Sigmoid colon (tissue), 7 donors: Measurements from ENCODE around the gene ZNF490. TPM values are rescaled to one million over a fixed set of nuclear protein-coding genes. Genes with fewer than 3 reads are reported as not detected.
"Not testable (repeated sequence)": the region's sequence is repeated elsewhere in the genome, so short reads cannot be mapped to it uniquely, and the experiment has no call there.

Source experiments
- DNase-seq: peaks from one replicate; pipeline ENCODE4 v3.0.0-alpha.2; 2019
- H3K27ac ChIP-seq, 4 donors: fragments of 200-600 bp; sonication (generic); one replicate each; pipeline ENCODE4 v1.5.1; 2016 to 2019; ENCODE audit warnings: mild to moderate bottlenecking in 1 of 4
- H3K27me3 ChIP-seq, 3 donors: fragments of 200-600 bp; sonication (generic); one replicate each; pipeline ENCODE4 v1.5.1; 2019; ENCODE audit warnings: mild to moderate bottlenecking in 1 of 3
- H3K36me3 ChIP-seq, 4 donors: fragments of 200-600 bp; sonication (generic); one replicate each; pipeline ENCODE4 v1.5.1; 2016 to 2019
- H3K4me1 ChIP-seq, 4 donors: fragments of 200-600 bp; sonication (generic); one replicate each; pipeline ENCODE4 v1.5.1; 2017 to 2019
- H3K4me3 ChIP-seq, 4 donors: fragments of 200-600 bp; sonication (generic); one replicate each; pipeline ENCODE4 v1.5.1; 2017 to 2019; ENCODE audit warnings: mild to moderate bottlenecking in 2 of 4, moderate library complexity in 1 of 4
- H3K9me3 ChIP-seq, 4 donors: fragments of 200-600 bp in 3 of 4; sonication (generic) in 3 of 4; one replicate each; pipeline versions ENCODE4 v1.5.1 to v1.6.1; 2013 to 2019
- CTCF ChIP-seq, 4 experiments: fragments of 450-650 bp in 3 of 4; fragments of 200-600 bp in 1 of 4; IDR thresholded peaks; one replicate each; pipeline ENCODE4 v1.5.1; 2016 to 2019; ENCODE audit warnings: antibody characterized with exemption in 4 of 4, mild to moderate bottlenecking in 3 of 4, moderate library complexity in 2 of 4
- EP300 ChIP-seq, 4 donors: sonication (generic); formaldehyde crosslinking; IDR thresholded peaks; one replicate each; pipeline ENCODE4 v1.6.1; 2017; ENCODE audit warnings: antibody characterized with exemption in 4 of 4
- POLR2A ChIP-seq, 2 donors: fragments of 450-650 bp; IDR thresholded peaks; one replicate each; pipeline ENCODE4 v1.6.1; 2016; ENCODE audit warnings: antibody characterized with exemption in 2 of 2, mild to moderate bottlenecking in 2 of 2, moderate library complexity in 2 of 2
- POLR2AphosphoS5 ChIP-seq, 4 donors: sonication (generic); formaldehyde crosslinking; IDR thresholded peaks; one replicate each; pipeline ENCODE4 v1.6.1; 2017; ENCODE audit warnings: antibody characterized with exemption in 4 of 4
- WGBS, 2 donors: extraction: QIAGEN DNeasy Blood & Tissue Kit; methylation state at CpG; one replicate each; pipeline ENCODE4 v1.1.7; 2013; 5-methylcytosine and 5-hydroxymethylcytosine counted together
- intact Hi-C: fragments of 100-400 bp; cut with DNase I; formaldehyde crosslinking; loops from one replicate; pipeline ENCODE4 v1.15.1; 2023
- polyA plus RNA-seq, 3 donors: library from polyadenylated mRNA; stranded (reverse); fragments of 200-250 nt; gene quantifications; one replicate each; pipeline ENCODE4 v1.2.3, GENCODE V29; 2013
- total RNA-seq, 4 donors: library from RNA; depleted of rRNA; stranded (reverse); fragments of >200 nt; gene quantifications; one replicate each; pipeline ENCODE4 v1.1.0, GENCODE V29; 2016
- donor health status: healthy with polysubstance abuse.
- donor health status: Bipolar disorder and iron deficiency.
- donor health status: healthy.

The ZNF490 gene
- total and polyA plus RNA-seq, 7 donors: 1.6 to 7.8 (median 4.3) TPM; not detected in 1

GRCh38 chr19:12578641-12579040, 32.0 kb downstream of the ZNF490 start:
- Histone ChIP-seq H3K27ac (no peak overlapping the region), H3K4me3 (no peak overlapping the region), H3K4me1 (peaks cover 0 to 6% (median 0%) of the 10 kb centered on the region in 4 donors), H3K36me3 (peaks cover 8 to 44% (median 19%) of the 10 kb centered on the region in 4 donors), H3K9me3 (peaks cover 0 to 16% (median 6%) of the 10 kb centered on the region in 4 donors), H3K27me3 (no peaks in the 10 kb centered on the region)
- intact Hi-C loops: no loop called here
- TF ChIP-seq POLR2AphosphoS5 (IDR thresholded peaks at IDR 0.05): no peak
- no peak for TF ChIP-seq POLR2A (IDR thresholded peaks at IDR 0.05)
- TF ChIP-seq EP300 (IDR thresholded peaks at IDR 0.05): no peak
- TF ChIP-seq CTCF (IDR thresholded peaks at IDR 0.05): no peak
- DNase-seq: no peak
- 97% methylated on average over 10 of the region's 10 CpGs for WGBS, 2 donors

- Histone ChIP-seq H3K4me3 (no peak overlapping the region), H3K27me3 (no peaks in the 10 kb centered on the region), H3K4me1 (no peaks in the 10 kb centered on the region), H3K9me3 (no peaks in the 10 kb centered on the region), H3K27ac (no peak overlapping the region), H3K36me3 (peaks cover 0 to 14% (median 0%) of the 10 kb centered on the region in 4 donors)
- TF ChIP-seq CTCF (IDR thresholded peaks at IDR 0.05) (no peak), EP300 (IDR thresholded peaks at IDR 0.05) (no peak), POLR2A (IDR thresholded peaks at IDR 0.05) (no peak), POLR2AphosphoS5 (IDR thresholded peaks at IDR 0.05) (no peak)
- DNase-seq: no peak
- 36 to 37% methylated on average over 7 of the region's 7 CpGs for WGBS, 2 donors
- intact Hi-C loops: no loop called here
Measured at GRCh38 chr19:12574036-12574435, 36.6 kb downstream of the ZNF490 start.

- Histone ChIP-seq H3K4me1 (peaks cover 0 to 9% (median 4%) of the 10 kb centered on the region in 4 donors), H3K27me3 (no peaks in the 10 kb centered on the region), H3K9me3 (no peaks in the 10 kb centered on the region), H3K27ac (no peak overlapping the region), H3K36me3 (no peaks in the 10 kb centered on the region), H3K4me3 (no peak overlapping the region)
- DNase-seq: no peak
- no peak for TF ChIP-seq POLR2AphosphoS5 (IDR thresholded peaks at IDR 0.05)
- TF ChIP-seq EP300 (IDR thresholded peaks at IDR 0.05): no peak
- no peak for TF ChIP-seq CTCF (IDR thresholded peaks at IDR 0.05)
- no peak for TF ChIP-seq POLR2A (IDR thresholded peaks at IDR 0.05)
- 88 to 91% methylated on average over 4 of the region's 4 CpGs for WGBS, 2 donors
- intact Hi-C loops: no loop called here
Measured at GRCh38 chr19:12567951-12568350, 42.7 kb downstream of the ZNF490 start.

- WGBS, 2 donors: 74 to 91% methylated on average over 5 of the region's 5 CpGs
- H3K9me3 ChIP-seq, H3K4me3 ChIP-seq, H3K27ac ChIP-seq, intact Hi-C loops, DNase-seq, H3K36me3 ChIP-seq, H3K4me1 ChIP-seq, H3K27me3 ChIP-seq: not testable (repeated sequence)
Measured at GRCh38 chr19:12566380-12566779, 44.2 kb downstream of the ZNF490 start.

GRCh38 chr19:12564016-12564664, 46.5 kb downstream of the ZNF490 start:
- WGBS, 2 donors: 17 to 22% methylated on average over 19 of the region's 19 CpGs
- peak overlapping the region; percentile 63 to 72 (median 66) for H3K27ac ChIP-seq
- TF ChIP-seq EP300 (IDR thresholded peaks at IDR 0.05) (no peak), POLR2AphosphoS5 (IDR thresholded peaks at IDR 0.05) (peak in 2 of 4 donors; percentile 26 to 32), POLR2A (IDR thresholded peaks at IDR 0.05) (no peak), CTCF (IDR thresholded peaks at IDR 0.05) (peak; percentile 78 to 97 (median 92))
- H3K4me1 ChIP-seq: peaks cover 0 to 9% (median 4%) of the 10 kb centered on the region in 4 donors
- H3K36me3 ChIP-seq: no peaks in the 10 kb centered on the region
- DNase-seq: peak; percentile 93
- H3K9me3 ChIP-seq: no peaks in the 10 kb centered on the region
- H3K27me3 ChIP-seq: no peaks in the 10 kb centered on the region
- intact Hi-C loops: loop anchor here (5.0 kb wide), 1 partner anchor 108 kb away; no protein-coding TSS in a partner anchor
- H3K4me3 ChIP-seq: peak overlapping the region in 1 of 4 donors; percentile 24
